HG03025 (cell line): ENCODE measurements around the gene SNRNP40.

Experiments
- ATAC-seq: cut with Tn5 transposase; IDR thresholded peaks from one replicate; pipeline ENCODE4 v1.9.1; 2021; ENCODE audit warnings: mild to moderate bottlenecking, moderate library complexity; ENCODE audit not compliant: unreplicated experiment, low FRiP score

The SNRNP40 gene

DNA sequence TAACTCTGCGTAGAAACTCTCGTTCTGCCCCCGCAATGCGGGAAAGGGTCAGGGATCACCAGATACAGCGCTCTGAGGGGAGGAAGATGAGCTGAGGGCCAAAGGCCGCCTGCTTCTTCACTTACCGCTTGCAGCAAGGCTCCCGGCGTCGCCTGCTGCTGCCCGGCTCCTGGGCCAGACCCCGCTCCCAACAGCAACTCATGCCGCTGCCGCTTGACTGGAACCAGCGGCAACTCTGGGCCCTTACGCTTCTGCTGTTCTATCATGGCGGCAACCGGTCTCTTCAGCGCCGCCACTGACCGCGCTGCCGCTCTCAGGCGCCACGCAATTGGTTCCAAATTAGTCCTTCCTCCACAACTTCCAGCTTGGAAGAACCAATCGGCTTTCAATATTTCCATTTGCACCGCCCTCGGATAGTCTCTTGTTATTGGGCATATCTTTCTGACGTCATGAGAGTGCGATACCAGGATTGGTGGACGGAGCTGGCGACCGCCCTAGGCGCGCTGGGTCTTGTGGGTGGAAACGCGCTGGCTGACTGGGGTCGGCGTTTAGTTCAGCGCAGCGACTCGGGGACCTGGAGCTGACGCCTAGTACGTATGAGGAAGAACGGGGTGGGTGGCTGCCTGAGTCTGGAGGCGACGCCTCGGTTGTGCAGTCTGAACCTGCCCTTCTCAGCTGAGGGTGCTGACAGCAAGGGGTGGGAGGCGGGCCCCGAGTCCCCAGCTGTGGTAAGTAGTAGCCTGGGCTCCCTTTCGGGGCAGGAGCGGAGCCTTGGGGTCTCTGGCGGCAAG, at the start of gene SNRNP40, which contains the start of gene ZCCHC17:
Gene SNRNP40, minus strand, starts transcription at position 303 of the 791 bp plus-strand sequence. Its CDS starts 37 bp downstream, at position 266.
Gene ZCCHC17, plus strand, starts transcription at position 547 of the 791 bp plus-strand sequence. CDS start 13,067 bp downstream, outside the sequence.
- peak; percentile 86 for ATAC-seq

DNA sequence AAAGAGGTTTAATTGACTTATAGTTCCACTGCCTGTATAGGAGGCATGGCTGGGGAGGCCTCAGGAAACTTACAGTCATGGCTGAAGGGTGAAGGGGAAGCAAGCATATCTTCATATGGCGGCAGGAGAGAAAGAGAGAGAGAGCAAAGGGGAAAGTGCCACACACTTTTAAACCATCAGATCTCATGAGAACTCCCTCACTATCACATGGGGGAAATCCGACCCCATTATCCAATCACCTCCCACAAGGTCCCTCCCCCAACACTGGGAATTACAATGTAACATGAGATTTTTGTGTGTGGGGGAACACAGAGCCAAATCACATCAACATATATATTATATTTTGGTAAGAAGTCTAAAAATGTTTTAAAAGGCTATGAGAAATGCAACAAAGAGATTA, 49.0 kb upstream of the SNRNP40 start:
- ATAC-seq: no peak

DNA sequence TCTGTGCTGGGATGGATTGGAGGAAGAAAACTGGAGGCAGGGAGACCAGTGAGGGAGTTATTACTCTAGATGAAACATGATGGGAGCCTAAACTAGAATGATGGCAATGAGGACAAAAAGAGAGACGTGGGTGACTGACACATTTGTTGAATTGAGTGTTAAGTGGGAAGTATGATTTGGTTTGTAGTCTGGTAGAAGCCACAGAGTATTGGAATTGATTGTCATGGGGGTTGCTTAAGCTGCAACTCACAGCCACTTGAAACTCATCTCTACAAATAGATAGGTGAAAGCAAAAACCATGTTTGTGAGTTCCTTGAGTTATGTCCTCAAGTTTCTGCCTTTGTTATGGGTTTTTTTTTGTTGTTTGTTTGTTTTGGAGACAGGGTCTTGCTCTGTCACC, 47.9 kb upstream of the SNRNP40 start:
- ATAC-seq: no peak

DNA sequence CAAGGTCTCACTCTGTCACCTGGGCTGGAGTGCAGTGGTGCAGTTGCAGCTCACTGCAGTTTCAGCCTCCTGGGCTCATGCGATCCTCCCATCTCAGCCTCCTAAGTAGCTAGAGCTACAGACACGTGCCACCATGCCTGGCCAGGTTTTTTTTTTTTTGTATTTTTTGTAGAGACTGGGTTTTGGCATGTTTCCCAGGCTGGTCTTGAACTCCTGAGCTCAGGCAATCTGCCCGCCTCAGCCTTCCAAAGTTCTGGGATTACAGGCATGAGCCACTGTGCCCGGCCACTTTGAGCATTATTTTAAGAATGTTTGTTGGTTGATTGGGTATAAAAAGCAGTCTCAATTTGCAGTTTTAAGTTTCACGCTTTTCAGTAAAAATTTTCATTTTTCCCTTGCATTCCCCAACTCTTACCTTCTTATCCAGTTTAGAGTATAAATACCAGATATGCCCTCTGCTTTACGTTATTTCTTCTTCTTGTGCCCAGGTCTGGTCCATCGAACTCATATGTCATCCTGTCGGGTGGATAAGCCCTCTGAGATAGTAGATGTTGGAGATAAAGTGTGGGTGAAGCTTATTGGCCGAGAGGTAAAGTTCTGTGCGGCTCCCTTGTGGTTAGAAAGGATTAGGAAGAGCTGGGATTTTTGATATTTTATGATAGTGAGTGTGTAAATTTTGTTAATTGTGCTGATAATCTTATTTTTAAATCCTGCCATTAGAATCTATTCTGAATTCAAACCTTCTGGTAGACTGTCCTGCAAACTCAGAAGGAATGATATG, 40.3 kb upstream of the SNRNP40 start:
- no peak for ATAC-seq

DNA sequence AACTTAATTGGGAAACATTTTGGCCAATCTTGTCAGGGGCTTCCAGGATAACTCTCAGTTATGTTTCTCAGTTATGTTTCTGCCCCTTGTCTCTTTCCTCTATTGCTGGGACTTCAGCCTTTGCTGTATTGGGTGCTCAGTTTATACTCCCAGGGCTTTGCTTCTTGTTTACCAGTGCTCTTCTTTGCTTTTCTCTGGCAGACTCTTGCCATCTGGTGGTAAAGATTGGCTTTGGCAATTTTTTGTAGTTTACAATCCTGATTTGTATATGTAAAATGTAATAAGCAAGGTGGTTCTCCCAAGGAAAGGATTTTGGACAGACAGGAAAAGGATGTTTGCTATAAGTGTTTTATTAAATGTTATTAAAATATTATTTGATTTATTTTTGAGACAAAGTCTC, 38.4 kb upstream of the SNRNP40 start:
- no peak for ATAC-seq

GRCh38 chr1:31327381-31327780, 30.8 kb upstream of the SNRNP40 start:
- no peak for ATAC-seq

DNA sequence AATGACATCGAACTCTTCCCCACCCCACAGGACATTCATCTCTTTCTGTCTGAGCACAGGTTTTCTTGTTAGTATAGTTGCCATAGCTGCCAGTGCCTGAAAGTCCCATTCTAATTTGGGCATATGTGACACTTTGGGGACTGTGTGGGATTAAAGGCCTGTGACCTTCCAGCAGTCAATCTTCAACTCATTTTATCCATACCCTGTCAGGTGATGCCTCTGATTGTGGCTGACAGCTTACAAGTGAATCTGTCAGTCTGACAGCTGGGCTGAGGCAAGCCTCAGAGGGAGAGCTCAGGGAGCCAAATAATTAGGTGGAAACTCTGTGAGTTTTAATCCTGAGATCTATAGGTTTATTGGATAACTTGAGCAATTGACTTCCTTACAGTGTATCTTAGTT, 29.9 kb upstream of the SNRNP40 start:
- ATAC-seq: no peak

DNA sequence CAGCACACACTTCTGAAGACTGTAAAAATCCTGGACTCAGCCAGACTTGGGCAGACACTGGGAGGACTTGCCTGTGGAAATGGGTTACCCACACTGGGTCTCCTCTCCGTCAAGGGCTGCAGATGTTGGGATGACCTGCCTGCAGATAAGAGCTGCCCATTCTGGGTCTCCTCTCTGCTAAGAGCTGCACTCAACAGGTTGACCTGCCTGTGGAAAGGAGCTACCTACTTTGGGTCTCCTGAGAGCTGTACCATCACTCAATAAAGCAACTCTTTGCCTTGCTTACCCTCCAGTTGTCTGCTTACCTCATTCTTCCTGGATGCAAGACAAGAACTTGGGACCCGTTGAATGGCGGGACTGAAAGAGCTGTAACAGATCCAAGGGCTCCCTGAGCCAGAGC, 28.4 kb upstream of the SNRNP40 start:
- ATAC-seq: no peak

GRCh38 chr1:31324093-31324492, 27.5 kb upstream of the SNRNP40 start:
- ATAC-seq: no peak

- ATAC-seq: no peak
These were observed 21.6 kb upstream of the SNRNP40 start for GRCh38 chr1:31318146-31318545.

GRCh38 chr1:31315902-31316301, 19.3 kb upstream of the SNRNP40 start:
- ATAC-seq: no peak

- ATAC-seq: no peak
These were observed 13.6 kb upstream of the SNRNP40 start for GRCh38 chr1:31310198-31310597.

- ATAC-seq: no peak
These were observed 11.4 kb upstream of the SNRNP40 start for GRCh38 chr1:31308036-31308435.

- no peak for ATAC-seq
These were observed 9.7 kb upstream of the SNRNP40 start for GRCh38 chr1:31306278-31306677.

DNA sequence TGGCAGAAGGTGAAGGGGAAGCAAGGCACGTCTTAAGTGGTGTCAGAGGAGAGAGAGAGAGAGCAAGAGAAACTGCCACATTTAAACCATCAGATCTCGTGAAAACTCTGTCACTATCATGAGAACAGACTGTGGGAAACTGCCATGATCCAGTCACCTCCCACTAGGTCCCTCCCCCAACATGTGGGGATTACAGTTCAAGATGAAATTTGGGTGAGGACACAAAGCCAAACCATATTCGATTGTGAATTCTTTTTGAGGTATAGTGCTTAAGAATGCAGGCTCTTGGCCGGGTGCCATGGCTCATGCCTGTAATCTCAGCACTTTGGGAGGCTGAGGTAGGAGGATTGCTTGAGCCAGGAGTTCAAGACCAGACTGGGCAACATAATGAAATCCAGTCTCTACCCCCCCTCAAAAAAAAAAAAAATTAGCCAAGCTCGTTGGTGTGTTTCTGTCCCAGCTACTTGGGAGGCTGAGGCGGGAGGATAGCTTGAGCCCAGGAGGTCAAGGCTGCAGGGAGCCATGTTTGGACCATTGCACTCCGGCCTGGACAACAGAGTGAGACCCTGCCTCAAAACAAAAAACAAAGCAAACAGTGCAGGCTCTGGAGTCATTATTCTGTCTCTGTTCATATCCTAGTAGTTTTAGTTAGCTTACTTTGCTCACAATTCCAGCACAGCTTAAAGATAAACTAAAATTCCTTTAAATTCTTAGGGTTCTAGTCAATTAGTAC, 6.3 kb upstream of the SNRNP40 start:
- no peak for ATAC-seq

DNA sequence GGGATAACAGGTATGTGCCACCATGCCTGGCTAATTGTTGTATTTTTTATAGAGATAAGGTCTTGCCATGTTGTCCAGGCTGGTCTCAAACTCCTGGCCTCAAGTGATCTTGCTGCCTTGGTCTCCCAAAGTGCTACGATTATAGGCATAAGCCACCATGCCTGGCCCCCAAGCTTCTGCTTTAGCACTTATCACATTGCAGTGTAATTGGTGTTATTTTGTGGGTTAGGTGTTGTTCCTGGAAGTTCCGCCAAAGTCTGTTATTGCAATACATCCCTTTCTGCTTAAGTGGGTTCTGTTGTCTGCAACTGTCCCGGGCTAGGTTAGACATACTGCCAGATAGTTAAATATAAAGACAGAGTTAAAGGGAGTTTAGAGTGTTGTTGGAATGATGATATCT, 3.6 kb upstream of the SNRNP40 start:
- no peak for ATAC-seq

DNA sequence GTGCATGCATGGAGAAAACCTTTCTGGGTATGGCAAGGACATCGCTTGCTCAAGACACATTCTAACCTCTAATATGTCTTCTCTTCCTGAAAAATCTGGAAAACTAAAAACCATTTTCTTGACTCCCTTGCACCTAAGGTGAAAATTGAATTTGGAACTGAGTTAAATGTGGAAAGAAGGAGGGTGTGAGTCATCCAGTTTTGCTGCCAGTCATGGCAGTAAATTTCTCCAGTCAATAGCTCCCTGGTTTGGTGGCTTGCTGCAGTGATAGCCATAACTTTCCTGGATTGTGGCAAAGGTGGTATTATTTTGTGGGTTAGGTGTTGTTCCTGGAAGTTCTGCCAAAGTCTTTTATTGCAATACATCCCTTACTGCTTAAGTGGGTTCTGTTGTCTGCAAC, 2.8 kb upstream of the SNRNP40 start:
- no peak for ATAC-seq

- ATAC-seq: no peak
These were observed 974 bp upstream of the SNRNP40 start for GRCh38 chr1:31297277-31298247.

DNA sequence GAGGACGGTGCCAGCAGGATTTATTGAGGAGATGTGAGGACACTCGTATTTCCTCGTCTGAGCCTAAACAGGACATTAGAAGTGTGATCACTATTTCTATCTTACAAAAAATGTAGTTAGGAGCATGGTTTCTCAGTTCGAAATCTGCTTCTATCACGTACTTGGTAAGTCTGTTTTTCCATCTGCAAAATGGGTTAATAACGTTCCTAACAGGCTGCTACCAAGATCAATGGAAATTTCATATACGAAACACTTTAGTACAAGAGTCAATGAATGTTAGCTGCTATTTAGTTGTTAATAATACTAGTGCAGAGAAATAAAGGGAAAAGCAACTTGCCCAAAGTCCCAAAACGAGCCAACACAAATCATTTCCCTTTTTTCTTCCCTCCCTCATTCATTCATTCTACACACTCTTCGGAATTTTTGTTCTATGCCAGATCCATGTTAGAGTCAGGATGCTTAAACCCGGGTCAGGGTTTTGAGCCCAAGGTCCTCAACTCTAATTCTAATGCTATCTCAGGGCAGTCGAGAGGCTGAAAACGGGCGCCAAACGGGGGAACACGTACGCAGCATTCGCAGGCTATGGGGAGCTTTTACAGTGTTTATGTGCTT, 608 bp downstream of the SNRNP40 start:
- ATAC-seq: no peak
